HG03469 (cell line): ENCODE measurements around the gene EIF3F.
A peak's percentile ranks its signal among the peaks of the same experiment; 100 is the strongest.

Source experiments
- ATAC-seq: cut with Tn5 transposase; IDR thresholded peaks from one replicate; pipeline ENCODE4 v1.9.1; 2021; ENCODE audit warnings: mild to moderate bottlenecking, moderate library complexity, moderate number of reproducible peaks; ENCODE audit not compliant: unreplicated experiment

The EIF3F gene

GRCh38 chr11:7986768-7987559 is at the start of gene EIF3F:
TSS of gene EIF3F (plus strand) at chr11:7987337. CDS start at chr11:7987353, 16 bp downstream.
- ATAC-seq, result peak; percentile 93

- ATAC-seq, result no peak
Measured at GRCh38 chr11:7941146-7941545, 46.0 kb upstream of the EIF3F start.

- ATAC-seq, result no peak
Measured at GRCh38 chr11:7941608-7942007, 45.5 kb upstream of the EIF3F start, which contains the start of gene OR10A3. TSS of gene OR10A3 (minus strand) at chr11:7941708. CDS start at chr11:7939520, 2,188 bp downstream.

GRCh38 chr11:7944123-7944522 is 43.0 kb upstream of the EIF3F start:
- ATAC-seq, result no peak

GRCh38 chr11:7949934-7950333 is 37.2 kb upstream of the EIF3F start:
- ATAC-seq, result no peak

- ATAC-seq, result no peak
Measured at GRCh38 chr11:7955191-7955590, 31.9 kb upstream of the EIF3F start.

- ATAC-seq, result no peak
Measured at GRCh38 chr11:7964261-7964660, 22.9 kb upstream of the EIF3F start.

- no peak for ATAC-seq
Measured at GRCh38 chr11:7964873-7965272, 22.3 kb upstream of the EIF3F start.

GRCh38 chr11:7965386-7965785 is 21.8 kb upstream of the EIF3F start, which contains the start of gene NLRP10:
TSS of gene NLRP10 (minus strand) at chr11:7965447. CDS start at chr11:7963495, 1,952 bp downstream.
- no peak for ATAC-seq

- ATAC-seq, result no peak
Measured at GRCh38 chr11:7967097-7967496, 20.0 kb upstream of the EIF3F start.

- no peak for ATAC-seq
Measured at GRCh38 chr11:7967826-7968225, 19.3 kb upstream of the EIF3F start.

GRCh38 chr11:7968686-7969085 is 18.5 kb upstream of the EIF3F start:
- ATAC-seq, result no peak

GRCh38 chr11:7969756-7970646 is 17.1 kb upstream of the EIF3F start:
- no peak for ATAC-seq

GRCh38 chr11:7971846-7972245 is 15.3 kb upstream of the EIF3F start:
- ATAC-seq, result no peak

- no peak for ATAC-seq
Measured at GRCh38 chr11:7973011-7973410, 14.1 kb upstream of the EIF3F start.

GRCh38 chr11:7974668-7975067 is 12.5 kb upstream of the EIF3F start:
- no peak for ATAC-seq

- ATAC-seq, result no peak
Measured at GRCh38 chr11:7977232-7977917, 9.8 kb upstream of the EIF3F start.

- ATAC-seq, result no peak
Measured at GRCh38 chr11:7981619-7982157, 5.4 kb upstream of the EIF3F start.

GRCh38 chr11:7982582-7983119 is 4.5 kb upstream of the EIF3F start:
- ATAC-seq, result peak; percentile 25

- ATAC-seq, result no peak
Measured at GRCh38 chr11:7983832-7984590, 3.1 kb upstream of the EIF3F start.
